Breast epithelium (tissue), 4 donors: ENCODE results near the gene SLAMF9. TPM values are rescaled to one million over a fixed set of nuclear protein-coding genes. Genes with fewer than 3 reads are reported as not detected.

ENCODE experiments used
- DNase-seq, 2 donors: peaks; one replicate each; pipeline ENCODE4 v3.0.0-alpha.2; 2019; ENCODE audit warnings: low spot score in 2 of 2
- H3K27ac ChIP-seq, 2 donors: fragments of 200-600 bp; sonication (generic) in 1 of 2; one replicate each; pipeline ENCODE4 v1.5.1; 2016 to 2019; ENCODE audit warnings: mild to moderate bottlenecking in 1 of 2
- H3K27me3 ChIP-seq, 2 donors: fragments of 200-600 bp; sonication (generic) in 1 of 2; one replicate each; pipeline versions ENCODE4 v1.5.1 to v1.6.0; 2017 to 2019; ENCODE audit warnings: control low read depth in 1 of 2, mild to moderate bottlenecking in 1 of 2
- H3K36me3 ChIP-seq: fragments of 200-600 bp; one replicate; pipeline ENCODE4 v1.5.1; 2019
- H3K4me1 ChIP-seq, 2 donors: fragments of 200-600 bp; sonication (generic); one replicate each; pipeline ENCODE4 v1.5.1; 2016 to 2019; ENCODE audit warnings: control low read depth in 1 of 2
- H3K4me3 ChIP-seq, 3 donors: fragments of 200-600 bp; sonication (generic); 1 replicate in 2 of 3; 2 replicates in 1 of 3; pipeline ENCODE4 v1.5.1; 2016 to 2019; ENCODE audit warnings: mild to moderate bottlenecking in 3 of 3, moderate library complexity in 2 of 3
- H3K9me3 ChIP-seq, 2 donors: fragments of 200-600 bp; sonication (generic) in 1 of 2; one replicate each; pipeline ENCODE4 v1.5.1; 2016 to 2019; ENCODE audit warnings: control low read depth in 1 of 2
- POLR2A ChIP-seq: fragments of 450-650 bp; IDR thresholded peaks from one replicate; pipeline ENCODE4 v1.6.1; 2016; ENCODE audit warnings: antibody characterized with exemption, mild to moderate bottlenecking, moderate library complexity
- POLR2AphosphoS5 ChIP-seq, 3 donors: sonication (generic); formaldehyde crosslinking; IDR thresholded peaks; one replicate each; pipeline ENCODE4 v1.6.1; 2017; ENCODE audit warnings: antibody characterized with exemption in 3 of 3
- intact Hi-C: fragments of 100-400 bp; cut with DNase I; formaldehyde crosslinking; loops from one replicate; pipeline ENCODE4 v1.15.1; 2023; ENCODE audit warnings: low total_unique reads
- total RNA-seq, 3 donors: library from RNA; depleted of rRNA; stranded (reverse); fragments of >200 nt; gene quantifications; one replicate each; pipeline ENCODE4 v1.1.0, GENCODE V29; 2016
- TF ChIP-seq, protein P1 (sequence below), 3 donors: fragments of 450-650 bp; IDR thresholded peaks; one replicate each; pipeline ENCODE4 v1.5.1; 2016 to 2017; ENCODE audit warnings: antibody characterized with exemption in 3 of 3, mild to moderate bottlenecking in 3 of 3, moderate library complexity in 3 of 3

Gene SLAMF9
- total RNA-seq, 3 donors from 2014 or later, result not detected

DNA sequence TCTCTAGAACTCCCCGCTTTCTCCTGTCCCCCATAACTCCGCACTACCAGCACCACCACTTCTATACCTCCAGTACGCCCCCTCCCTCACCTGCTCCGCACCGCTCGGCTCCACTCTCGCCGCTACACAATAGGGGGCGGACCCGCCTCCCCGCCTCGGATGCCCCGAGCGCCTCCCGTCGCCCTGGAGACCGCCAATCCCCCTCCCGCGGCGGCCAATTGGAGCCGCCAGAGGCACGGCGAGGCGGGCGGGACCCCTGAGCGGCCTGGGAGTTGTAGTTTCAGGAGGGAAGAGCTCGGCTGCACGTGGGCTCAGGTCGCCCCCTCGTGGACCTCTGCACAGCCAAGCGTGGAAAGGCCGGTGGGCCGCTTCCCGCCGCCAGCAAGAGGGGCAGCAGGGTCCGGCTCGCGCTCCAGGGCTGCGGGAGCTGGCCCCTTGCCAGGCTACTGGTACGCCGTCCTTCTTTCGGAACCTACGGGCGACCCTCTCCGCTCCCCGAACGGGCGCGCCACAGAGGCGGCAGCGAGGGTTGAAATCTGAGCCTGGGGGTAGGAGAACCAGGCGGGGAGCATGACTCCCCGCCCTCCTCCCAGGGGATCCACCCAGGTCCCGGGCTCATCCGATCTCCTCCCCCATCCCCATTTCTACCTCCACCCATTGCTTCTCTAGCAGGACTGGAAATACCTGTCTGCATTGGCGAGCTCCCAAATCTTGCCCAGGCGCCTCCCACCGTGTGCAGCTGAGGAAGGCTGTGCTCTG lies 8.4 kb downstream of the SLAMF9 start, which contains the start of gene IGSF9:
Gene IGSF9 (minus strand): TSS at position 131 of the 759 bp plus-strand sequence. CDS start 2,159 bp downstream, outside the sequence.
- Histone ChIP-seq H3K9me3 (no peaks in the 10 kb centered on the region), H3K27me3 (no peaks in the 10 kb centered on the region), H3K27ac (peak within 1 kb of the TSS; percentile 72 to 78), H3K4me1 (peaks cover 0 to 15% of the 10 kb centered on the region in 2 donors), H3K36me3 (no peaks in the 10 kb centered on the region), H3K4me3 (peak within 1 kb of the TSS; percentile 37 to 68 (median 62))
- TF ChIP-seq POLR2AphosphoS5 (IDR thresholded peaks at IDR 0.05), result peak in 2 of 3 donors; percentile 37 to 64
- no peak for TF ChIP-seq POLR2A
- TF ChIP-seq, protein P1, sequence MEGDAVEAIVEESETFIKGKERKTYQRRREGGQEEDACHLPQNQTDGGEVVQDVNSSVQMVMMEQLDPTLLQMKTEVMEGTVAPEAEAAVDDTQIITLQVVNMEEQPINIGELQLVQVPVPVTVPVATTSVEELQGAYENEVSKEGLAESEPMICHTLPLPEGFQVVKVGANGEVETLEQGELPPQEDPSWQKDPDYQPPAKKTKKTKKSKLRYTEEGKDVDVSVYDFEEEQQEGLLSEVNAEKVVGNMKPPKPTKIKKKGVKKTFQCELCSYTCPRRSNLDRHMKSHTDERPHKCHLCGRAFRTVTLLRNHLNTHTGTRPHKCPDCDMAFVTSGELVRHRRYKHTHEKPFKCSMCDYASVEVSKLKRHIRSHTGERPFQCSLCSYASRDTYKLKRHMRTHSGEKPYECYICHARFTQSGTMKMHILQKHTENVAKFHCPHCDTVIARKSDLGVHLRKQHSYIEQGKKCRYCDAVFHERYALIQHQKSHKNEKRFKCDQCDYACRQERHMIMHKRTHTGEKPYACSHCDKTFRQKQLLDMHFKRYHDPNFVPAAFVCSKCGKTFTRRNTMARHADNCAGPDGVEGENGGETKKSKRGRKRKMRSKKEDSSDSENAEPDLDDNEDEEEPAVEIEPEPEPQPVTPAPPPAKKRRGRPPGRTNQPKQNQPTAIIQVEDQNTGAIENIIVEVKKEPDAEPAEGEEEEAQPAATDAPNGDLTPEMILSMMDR (IDR thresholded peaks at IDR 0.05), result peak; percentile 54 to 65 (median 54)
- peak; percentile 90 to 95 for DNase-seq
- intact Hi-C loops, result no loop called here

DNA sequence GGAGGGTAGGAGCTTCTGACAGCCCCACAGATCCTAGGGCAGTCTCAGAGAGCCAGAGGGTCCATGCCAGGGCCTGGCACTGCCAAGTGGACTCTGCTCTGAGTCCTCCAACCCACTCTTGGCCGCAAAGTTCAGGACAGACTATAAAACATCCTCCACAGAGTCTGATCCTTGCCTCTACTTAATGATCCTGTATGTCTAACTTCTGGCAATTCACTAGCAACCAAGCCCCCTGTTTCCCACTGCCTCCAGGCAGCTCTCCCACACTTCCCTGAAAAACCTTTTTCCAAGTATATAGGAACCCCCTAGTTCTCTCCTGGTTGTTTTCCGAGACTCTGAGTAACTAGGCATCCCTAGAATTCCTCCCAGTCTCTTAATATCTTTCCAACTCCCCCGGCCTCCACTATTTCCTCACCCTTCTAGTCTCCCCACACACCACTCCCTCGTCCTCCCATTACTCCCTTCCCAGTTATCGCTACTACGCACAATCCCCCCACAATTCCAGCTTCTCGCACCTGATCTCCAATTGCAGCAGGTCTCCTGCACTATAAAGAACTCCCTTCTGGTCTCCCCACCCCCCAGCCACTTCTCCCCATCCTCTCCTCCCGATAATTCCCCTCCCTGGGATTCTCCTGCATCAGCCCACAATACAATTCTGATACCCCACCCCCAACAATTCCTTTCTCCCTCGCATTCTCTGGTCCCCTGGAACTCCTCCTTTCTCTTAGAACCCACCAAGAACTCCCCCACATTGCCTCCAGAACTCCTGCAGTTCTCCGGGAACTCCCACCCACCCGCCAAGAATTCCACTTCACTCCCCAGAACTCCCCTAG lies 9.2 kb downstream of the SLAMF9 start:
- peak overlapping the region; percentile 72 to 78 for H3K27ac ChIP-seq
- H3K9me3 ChIP-seq, result no peaks in the 10 kb centered on the region
- TF ChIP-seq POLR2A (no peak), POLR2AphosphoS5 (IDR thresholded peaks at IDR 0.05) (no peak)
- TF ChIP-seq, protein P1 (IDR thresholded peaks at IDR 0.05), result no peak
- H3K4me3 ChIP-seq, result peak overlapping the region; percentile 37 to 68 (median 62)
- no peaks in the 10 kb centered on the region for H3K27me3 ChIP-seq
- no peak for DNase-seq
- intact Hi-C loops, result no loop called here
- no peaks in the 10 kb centered on the region for H3K36me3 ChIP-seq
- peaks cover 0 to 14% of the 10 kb centered on the region in 2 donors for H3K4me1 ChIP-seq

DNA sequence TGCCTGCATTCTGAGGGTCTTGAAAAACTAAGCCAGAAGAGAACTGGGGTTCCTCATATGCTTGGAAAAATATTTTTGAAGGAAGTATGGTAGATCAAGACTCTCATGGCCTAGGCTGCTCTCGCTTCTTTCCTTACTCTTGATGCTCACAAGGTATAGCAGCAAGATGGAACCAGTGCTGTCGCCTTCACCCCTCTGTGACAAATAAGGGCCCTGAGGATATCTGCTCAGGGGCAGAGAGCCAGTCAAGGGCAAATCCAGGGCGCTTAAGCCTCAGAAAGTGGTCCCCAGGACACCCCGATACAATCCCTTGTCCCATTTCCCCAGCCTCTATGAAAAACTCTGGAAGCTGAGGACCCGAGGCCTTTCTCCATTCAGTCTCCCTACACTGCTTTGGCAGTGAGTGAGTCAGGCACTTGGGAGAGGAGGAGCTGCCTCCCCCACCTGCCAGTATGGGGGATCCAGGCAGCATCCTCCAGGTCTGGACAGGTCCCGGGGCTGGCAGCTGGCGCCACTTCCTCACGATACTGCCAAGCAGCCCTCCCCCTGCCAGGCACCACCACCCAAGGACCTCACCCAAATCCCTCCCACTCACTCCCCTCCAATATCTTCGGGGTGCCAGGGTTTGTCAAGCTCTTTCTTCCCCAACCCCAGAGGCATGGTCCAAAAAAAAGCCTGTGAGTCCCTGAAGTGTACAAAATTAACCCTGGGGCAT lies 10.0 kb downstream of the SLAMF9 start:
- Histone ChIP-seq H3K36me3 (no peaks in the 10 kb centered on the region), H3K27ac (peak overlapping the region; percentile 72 to 78), H3K27me3 (no peaks in the 10 kb centered on the region), H3K9me3 (no peaks in the 10 kb centered on the region), H3K4me1 (peaks cover 0 to 9% of the 10 kb centered on the region in 2 donors), H3K4me3 (peak overlapping the region in 2 of 3 donors; percentile 62 to 68)
- TF ChIP-seq, protein P1 (IDR thresholded peaks at IDR 0.05), result no peak
- TF ChIP-seq POLR2A (no peak), POLR2AphosphoS5 (IDR thresholded peaks at IDR 0.05) (no peak)
- DNase-seq, result no peak
- intact Hi-C loops, result no loop called here

DNA sequence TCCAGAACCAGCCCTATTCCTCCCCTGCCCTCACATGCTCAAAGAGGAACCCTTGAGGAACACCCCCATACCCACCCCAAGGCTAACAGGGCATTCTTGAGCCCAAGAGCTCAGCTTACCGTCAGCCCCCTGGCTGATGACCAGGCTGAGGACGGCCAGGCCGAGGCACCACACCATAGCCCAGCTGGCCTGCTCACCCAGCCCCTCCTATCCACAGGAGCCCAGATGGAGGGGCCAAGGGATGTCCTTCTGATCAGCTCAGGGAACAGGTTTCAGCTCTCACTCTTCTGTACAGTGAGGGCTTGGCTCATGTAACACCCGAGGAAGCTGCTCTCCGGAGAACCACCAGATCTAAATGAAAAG lies 10.8 kb downstream of the SLAMF9 start:
- H3K36me3 ChIP-seq, result no peaks in the 10 kb centered on the region
- DNase-seq, result no peak
- H3K9me3 ChIP-seq, result no peaks in the 10 kb centered on the region
- H3K27me3 ChIP-seq, result no peaks in the 10 kb centered on the region
- H3K4me3 ChIP-seq, result no peak overlapping the region
- intact Hi-C loops, result no loop called here
- peaks cover 0 to under 1% of the 10 kb centered on the region in 2 donors for H3K4me1 ChIP-seq
- H3K27ac ChIP-seq, result peak overlapping the region; percentile 32 to 78
- TF ChIP-seq POLR2AphosphoS5 (IDR thresholded peaks at IDR 0.05) (no peak), POLR2A (no peak)
- TF ChIP-seq, protein P1 (IDR thresholded peaks at IDR 0.05), result no peak
